Activated T-cell treated with anti-CD3 and anti-CD28 coated beads, Interleukin-2, amount 50 U/mL, for 4 hours (primary cell): ENCODE data around the gene KIF18B. TPM values are rescaled to one million over a fixed set of nuclear protein-coding genes. Genes with fewer than 3 reads are reported as not detected.

Experiments
- ATAC-seq, 2 donors: fragments of 200-7000 bp; cut with Tn5 transposase; one replicate each; pipeline ENCODE4 v1.10.0; 2021
- DNase-seq: peaks from one replicate; pipeline ENCODE4 v3.0.0-alpha.2; 2020
- H3K27me3 Mint-ChIP-seq: one replicate; pipeline ENCODE4 v1.8.0; 2021; ENCODE audit warnings: low read depth, mixed read lengths
- H3K36me3 Mint-ChIP-seq: one replicate; pipeline ENCODE4 v1.8.0; 2022; ENCODE audit warnings: mixed read lengths; ENCODE audit not compliant: insufficient read depth
- H3K4me1 Mint-ChIP-seq: one replicate; pipeline ENCODE4 v1.8.0; 2021; ENCODE audit warnings: low read depth, mixed read lengths
- H3K4me3 Mint-ChIP-seq: one replicate; pipeline ENCODE4 v1.8.0; 2021; ENCODE audit warnings: mild to moderate bottlenecking, moderate library complexity, mixed read lengths
- H3K9me3 Mint-ChIP-seq: one replicate; pipeline ENCODE4 v1.8.0; 2021; ENCODE audit warnings: mixed read lengths
- total RNA-seq, 3 donors: library from RNA; stranded (reverse); gene quantifications; one replicate each; pipeline ENCODE4 v1.2.1, GENCODE V29; 2021

The KIF18B gene
- total RNA-seq, 3 donors from 2014 or later = 2.4 to 4.8 (median 3.7) TPM

- H3K36me3 Mint-ChIP-seq = peaks cover 49% of the 10 kb centered on the region
- no peak for DNase-seq
- H3K9me3 Mint-ChIP-seq = no peaks in the 10 kb centered on the region
- H3K27me3 Mint-ChIP-seq = no peaks in the 10 kb centered on the region
- H3K4me1 Mint-ChIP-seq = peaks cover 2% of the 10 kb centered on the region
- no peak overlapping the region for H3K4me3 Mint-ChIP-seq
- no peak for ATAC-seq
These were observed 68.8 kb downstream of the KIF18B start for GRCh38 chr17:44878627-44879221.

GRCh38 chr17:44877121-44877520, 70.5 kb downstream of the KIF18B start:
- H3K27me3 Mint-ChIP-seq = no peaks in the 10 kb centered on the region
- H3K4me3 Mint-ChIP-seq = no peak overlapping the region
- ATAC-seq (no peak), DNase-seq (no peak)
- peaks cover 40% of the 10 kb centered on the region for H3K36me3 Mint-ChIP-seq
- no peaks in the 10 kb centered on the region for H3K9me3 Mint-ChIP-seq
- H3K4me1 Mint-ChIP-seq = peaks cover 2% of the 10 kb centered on the region

- no peak for DNase-seq
- Mint-ChIP-seq H3K36me3 (peaks cover 45% of the 10 kb centered on the region), H3K4me3 (no peak overlapping the region), H3K27me3 (no peaks in the 10 kb centered on the region), H3K4me1 (peaks cover 2% of the 10 kb centered on the region), H3K9me3 (no peaks in the 10 kb centered on the region)
- ATAC-seq = no peak
These were observed 71.8 kb downstream of the KIF18B start for GRCh38 chr17:44875761-44876160.

Other genes with a start within 250 kb of the KIF18B start
- gene DBF4B, start 239.1 kb downstream of the KIF18B start, total RNA-seq = 1 to 10 TPM; 6.4 to 9.7 (median 9.1) TPM
- gene ADAM11, start 188.8 kb downstream of the KIF18B start, total RNA-seq = under 1 TPM; 0.38 to 0.50 (median 0.41) TPM
- 1 to 10 TPM; 3.0 to 4.6 (median 3.8) TPM for gene GJC1, start 117.5 kb downstream of the KIF18B start, total RNA-seq
- gene HIGD1B, start 99.9 kb downstream of the KIF18B start, total RNA-seq = not detected
- 100 to 1,000 TPM; 257 to 303 (median 269) TPM for gene EFTUD2, start 48.3 kb downstream of the KIF18B start, total RNA-seq
- not detected for gene GFAP, start 32.3 kb downstream of the KIF18B start, total RNA-seq
- gene C1QL1, start 20.5 kb upstream of the KIF18B start, total RNA-seq = not detected
- 10 to 100 TPM; 17.3 to 21.1 (median 19.1) TPM for gene DCAKD, start 103.9 kb upstream of the KIF18B start, total RNA-seq
- 100 to 1,000 TPM; 228 to 255 (median 241) TPM for gene NMT1, start 113.5 kb upstream of the KIF18B start, total RNA-seq
- gene PLCD3, start 184.7 kb upstream of the KIF18B start, total RNA-seq = 1 to 10 TPM; 3.5 to 5.5 (median 3.5) TPM
- gene ACBD4, start 187.9 kb upstream of the KIF18B start, total RNA-seq = 1 to 10 TPM; 4.5 to 5.7 (median 4.7) TPM
- gene HEXIM1, start 200.7 kb upstream of the KIF18B start, total RNA-seq = 10 to 100 TPM; 49.6 to 60.8 (median 51.3) TPM
- 1 to 10 TPM; 5.3 to 7.6 (median 6.2) TPM for gene HEXIM2, start 214.1 kb upstream of the KIF18B start, total RNA-seq